Thymus (tissue), 11 donors: ENCODE measurements around the gene MEGF11. TPM values are rescaled to one million over a fixed set of nuclear protein-coding genes. Genes with fewer than 3 reads are reported as not detected.

Experiments
- DNase-seq, 9 donors: peaks; one replicate each; pipeline ENCODE4 v3.0.0-alpha.2; 2013; ENCODE audit warnings: low spot score in 9 of 9, low read depth in 6 of 9, missing footprints in 1 of 9
- H3K27ac ChIP-seq, 2 donors: one replicate each; pipeline ENCODE4 v1.5.1; 2013; ENCODE audit warnings: control low read depth in 1 of 2, low read depth in 1 of 2, low read length in 1 of 2, mild to moderate bottlenecking in 1 of 2, moderate library complexity in 1 of 2
- H3K27me3 ChIP-seq, 2 donors: one replicate each; pipeline ENCODE4 v1.5.1; 2013; ENCODE audit warnings: low read length in 1 of 2; ENCODE audit not compliant: control insufficient read depth in 2 of 2, insufficient read depth in 1 of 2
- H3K36me3 ChIP-seq, 2 donors: one replicate each; pipeline ENCODE4 v1.5.1; 2013; ENCODE audit warnings: low read length in 1 of 2, mild to moderate bottlenecking in 1 of 2, moderate library complexity in 1 of 2; ENCODE audit not compliant: control insufficient read depth in 2 of 2, insufficient read depth in 2 of 2
- H3K4me1 ChIP-seq, 2 donors: one replicate each; pipeline ENCODE4 v1.5.1; 2013; ENCODE audit warnings: low read length in 2 of 2; ENCODE audit not compliant: control insufficient read depth in 2 of 2, insufficient read depth in 2 of 2
- H3K4me3 ChIP-seq, 2 donors: one replicate each; pipeline ENCODE4 v1.5.1; 2013; ENCODE audit warnings: low read length in 2 of 2, control low read depth in 1 of 2, mild to moderate bottlenecking in 1 of 2
- H3K9me3 ChIP-seq, 2 donors: one replicate each; pipeline ENCODE4 v1.5.1; 2013; ENCODE audit warnings: low read length in 1 of 2, mild to moderate bottlenecking in 1 of 2; ENCODE audit not compliant: control insufficient read depth in 2 of 2, insufficient read depth in 1 of 2
- WGBS: extraction: QIAGEN DNeasy Blood & Tissue Kit; methylation state at CpG from one replicate; pipeline ENCODE4 v1.1.7; 2013; 5-methylcytosine and 5-hydroxymethylcytosine counted together
- polyA plus RNA-seq: library from polyadenylated mRNA; stranded (reverse); fragments of 200-250 nt; gene quantifications from one replicate; pipeline ENCODE4 v1.2.3, GENCODE V29; 2013
- total RNA-seq: library from RNA; stranded (reverse); fragments of 120-200 nt; gene quantifications from one replicate; pipeline ENCODE4 v1.2.4, GENCODE V29; 2013
- donor health status: healthy.

The MEGF11 gene
- total and polyA plus RNA-seq, 2 donors, result 0.28 to 0.66 TPM

- no peaks in the 10 kb centered on the region for H3K36me3 ChIP-seq
- peaks cover 0 to 9% of the 10 kb centered on the region in 2 donors for H3K4me1 ChIP-seq
- H3K27ac ChIP-seq, result no peak overlapping the region
- no peaks in the 10 kb centered on the region for H3K27me3 ChIP-seq
- no peaks in the 10 kb centered on the region for H3K9me3 ChIP-seq
- H3K4me3 ChIP-seq, result no peak overlapping the region
- 95% methylated on average over 3 of the region's 3 CpGs for WGBS
- DNase-seq, result no peak
Observed at GRCh38 chr15:65918357-65918920, 335.1 kb downstream of the MEGF11 start.

GRCh38 chr15:65917936-65918335, 335.6 kb downstream of the MEGF11 start:
- Histone ChIP-seq H3K36me3 (no peaks in the 10 kb centered on the region), H3K9me3 (no peaks in the 10 kb centered on the region), H3K27ac (no peak overlapping the region), H3K27me3 (no peaks in the 10 kb centered on the region), H3K4me3 (no peak overlapping the region), H3K4me1 (peaks cover 0 to 9% of the 10 kb centered on the region in 2 donors)
- DNase-seq, result no peak
- 100% methylated on average over 4 of the region's 4 CpGs for WGBS

GRCh38 chr15:65917407-65917756, 336.2 kb downstream of the MEGF11 start:
- H3K27me3 ChIP-seq, result no peaks in the 10 kb centered on the region
- no peak overlapping the region for H3K4me3 ChIP-seq
- H3K9me3 ChIP-seq, result no peaks in the 10 kb centered on the region
- no peaks in the 10 kb centered on the region for H3K36me3 ChIP-seq
- H3K4me1 ChIP-seq, result peaks cover 0 to 9% of the 10 kb centered on the region in 2 donors
- DNase-seq, result no peak
- 95% methylated on average over 3 of the region's 3 CpGs for WGBS
- no peak overlapping the region for H3K27ac ChIP-seq

- H3K27ac ChIP-seq, result no peak overlapping the region
- H3K4me1 ChIP-seq, result peaks cover 0 to 9% of the 10 kb centered on the region in 2 donors
- no peaks in the 10 kb centered on the region for H3K27me3 ChIP-seq
- 93% methylated on average over 16 of the region's 16 CpGs for WGBS
- H3K4me3 ChIP-seq, result no peak overlapping the region
- DNase-seq, result peak in 1 of 9 donors; percentile 21
- H3K36me3 ChIP-seq, result no peaks in the 10 kb centered on the region
- no peaks in the 10 kb centered on the region for H3K9me3 ChIP-seq
Observed at GRCh38 chr15:65916664-65917406, 336.7 kb downstream of the MEGF11 start.

- Histone ChIP-seq H3K4me1 (peaks cover 0 to 9% of the 10 kb centered on the region in 2 donors), H3K27me3 (no peaks in the 10 kb centered on the region), H3K4me3 (no peak overlapping the region), H3K9me3 (no peaks in the 10 kb centered on the region), H3K36me3 (no peaks in the 10 kb centered on the region), H3K27ac (no peak overlapping the region)
- WGBS, result 53% methylated on average over 7 of the region's 7 CpGs
- DNase-seq, result no peak
Observed at GRCh38 chr15:65916041-65916663, 337.4 kb downstream of the MEGF11 start.

- H3K9me3 ChIP-seq, result no peaks in the 10 kb centered on the region
Observed at GRCh38 chr15:65914981-65915925, 338.3 kb downstream of the MEGF11 start.

GRCh38 chr15:65914386-65914785, 339.2 kb downstream of the MEGF11 start:
- Histone ChIP-seq H3K27ac (no peak overlapping the region), H3K36me3 (peaks cover 0 to 2% of the 10 kb centered on the region in 2 donors), H3K9me3 (no peaks in the 10 kb centered on the region), H3K4me1 (peaks cover 0 to 9% of the 10 kb centered on the region in 2 donors), H3K4me3 (no peak overlapping the region), H3K27me3 (no peaks in the 10 kb centered on the region)
- DNase-seq, result no peak
- 95% methylated on average over 4 of the region's 4 CpGs for WGBS

More at GRCh38 chr15:65914981-65915925, 338.3 kb downstream of the MEGF11 start:
- Histone ChIP-seq H3K4me3 (no peak overlapping the region), H3K27me3 (no peaks in the 10 kb centered on the region), H3K36me3 (peaks cover 0 to 2% of the 10 kb centered on the region in 2 donors), H3K27ac (no peak overlapping the region), H3K4me1 (peaks cover 0 to 9% of the 10 kb centered on the region in 2 donors)
- WGBS, result 88% methylated on average over 8 of the region's 8 CpGs
- peak in 1 of 9 donors; percentile 11 for DNase-seq

- Histone ChIP-seq H3K36me3 (peaks cover 0 to 2% of the 10 kb centered on the region in 2 donors), H3K27ac (no peak overlapping the region), H3K4me3 (no peak overlapping the region), H3K4me1 (peaks cover 0 to 9% of the 10 kb centered on the region in 2 donors), H3K9me3 (no peaks in the 10 kb centered on the region), H3K27me3 (no peaks in the 10 kb centered on the region)
- WGBS, result 99% methylated on average over 13 of the region's 13 CpGs
- DNase-seq, result no peak
Observed at GRCh38 chr15:65913631-65914199, 339.8 kb downstream of the MEGF11 start.
